GM08714 (cell line): ENCODE data around the gene ANGPTL8.

Experiments used
- H3K4me3 ChIP-seq: fragments of 200-500 bp; sonication (Bioruptor generic); 2 replicates; pipeline ENCODE4 v1.5.1; 2014; ENCODE audit warnings: mild to moderate bottlenecking, low read length, inconsistent platforms
- ZNF274 ChIP-seq: IDR thresholded peaks from 2 replicates; pipeline ENCODE4 v1.6.1; 2012; ENCODE audit warnings: mild to moderate bottlenecking, low read depth, low read length

ANGPTL8 gene, protein sequence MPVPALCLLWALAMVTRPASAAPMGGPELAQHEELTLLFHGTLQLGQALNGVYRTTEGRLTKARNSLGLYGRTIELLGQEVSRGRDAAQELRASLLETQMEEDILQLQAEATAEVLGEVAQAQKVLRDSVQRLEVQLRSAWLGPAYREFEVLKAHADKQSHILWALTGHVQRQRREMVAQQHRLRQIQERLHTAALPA

DNA sequence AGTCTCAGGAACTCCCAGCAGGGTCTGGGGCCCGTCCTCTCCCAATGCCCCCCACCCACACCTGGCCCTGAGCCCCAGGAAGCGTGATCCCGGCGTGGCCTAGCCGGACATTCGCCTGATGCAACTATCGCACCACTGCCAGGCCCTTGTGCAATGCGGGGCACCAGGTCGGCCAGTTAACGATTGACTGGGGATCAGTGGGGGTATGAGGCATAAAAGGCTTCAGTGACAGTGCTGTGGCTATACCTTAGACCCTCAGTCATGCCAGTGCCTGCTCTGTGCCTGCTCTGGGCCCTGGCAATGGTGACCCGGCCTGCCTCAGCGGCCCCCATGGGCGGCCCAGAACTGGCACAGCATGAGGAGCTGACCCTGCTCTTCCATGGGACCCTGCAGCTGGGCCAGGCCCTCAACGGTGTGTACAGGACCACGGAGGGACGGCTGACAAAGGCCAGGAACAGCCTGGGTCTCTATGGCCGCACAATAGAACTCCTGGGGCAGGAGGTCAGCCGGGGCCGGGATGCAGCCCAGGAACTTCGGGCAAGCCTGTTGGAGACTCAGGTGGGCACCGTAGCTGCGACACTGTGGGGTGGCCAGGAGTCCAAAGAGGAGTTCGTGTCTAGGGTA, at the start of gene ANGPTL8:
Gene ANGPTL8 (plus strand): TSS at position 243 of the 624 bp plus-strand sequence. CDS start 19 bp downstream, at position 262.
- no peak within 1 kb of the TSS for H3K4me3 ChIP-seq
- TF ChIP-seq ZNF274, result no peak

DNA sequence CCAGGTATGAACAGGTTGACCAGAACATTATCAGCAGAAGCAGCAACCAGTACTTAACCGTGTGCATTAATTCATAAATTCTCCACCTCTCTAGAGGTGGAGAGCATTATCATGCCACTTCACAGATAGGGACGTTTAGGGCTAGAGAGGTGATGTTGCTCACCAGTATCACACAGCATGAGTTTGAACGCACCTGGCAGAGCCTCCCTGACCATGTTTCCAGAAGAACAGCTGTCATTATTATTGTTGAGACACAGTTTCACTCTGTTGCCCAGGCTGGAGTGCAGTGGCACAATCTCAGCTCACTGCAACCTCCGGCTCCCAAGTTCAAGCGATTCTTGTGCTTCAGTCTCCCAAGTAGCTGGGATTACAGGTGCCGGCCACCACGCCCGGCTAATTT, 48.9 kb upstream of the ANGPTL8 start:
- H3K4me3 ChIP-seq, result no peak overlapping the region
- TF ChIP-seq ZNF274, result no peak

DNA sequence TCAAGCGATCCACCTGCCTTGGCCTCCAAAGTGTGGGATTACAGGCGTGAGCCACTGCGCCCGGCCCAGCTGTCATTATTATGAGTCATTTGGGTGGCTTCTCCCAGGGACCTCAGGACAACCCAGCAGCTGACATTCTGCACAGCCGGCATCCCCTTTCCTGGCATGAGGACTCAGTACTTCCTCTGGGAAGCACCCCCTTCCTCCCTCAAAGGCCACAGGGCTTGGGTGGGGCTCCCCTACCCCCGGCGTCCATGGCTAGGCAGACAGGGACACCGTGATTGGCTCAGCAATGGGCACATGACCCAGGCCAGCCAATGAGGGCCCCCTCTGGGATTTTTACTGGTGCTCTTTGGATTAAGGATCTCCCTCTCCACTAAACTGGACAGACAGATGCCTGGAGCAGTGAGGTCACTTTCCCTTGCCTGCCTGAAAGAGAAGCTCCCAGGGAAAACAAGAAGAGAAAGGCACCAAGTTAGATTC, 48.1 kb upstream of the ANGPTL8 start:
- H3K4me3 ChIP-seq, result no peak overlapping the region
- TF ChIP-seq ZNF274, result no peak

DNA sequence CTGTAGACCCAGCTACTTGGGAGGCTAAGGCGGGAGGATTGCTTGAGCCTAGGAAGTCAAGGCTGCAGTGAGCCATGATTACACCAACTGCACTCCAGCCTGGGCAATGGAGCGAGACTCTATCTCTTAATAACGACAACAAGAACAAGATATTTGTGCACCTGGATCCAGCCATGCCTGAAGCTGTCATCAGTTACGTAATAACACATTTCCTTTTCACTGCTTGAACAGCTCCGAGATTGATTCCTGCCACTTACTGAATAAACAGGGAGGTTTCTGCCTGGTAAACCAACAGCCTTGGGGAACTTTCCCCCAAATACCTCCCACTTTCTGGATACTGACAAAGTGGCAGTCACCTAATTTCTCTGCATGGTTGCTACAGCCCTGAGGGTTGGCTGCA, 47.5 kb upstream of the ANGPTL8 start:
- H3K4me3 ChIP-seq, result no peak overlapping the region
- no peak for TF ChIP-seq ZNF274

DNA sequence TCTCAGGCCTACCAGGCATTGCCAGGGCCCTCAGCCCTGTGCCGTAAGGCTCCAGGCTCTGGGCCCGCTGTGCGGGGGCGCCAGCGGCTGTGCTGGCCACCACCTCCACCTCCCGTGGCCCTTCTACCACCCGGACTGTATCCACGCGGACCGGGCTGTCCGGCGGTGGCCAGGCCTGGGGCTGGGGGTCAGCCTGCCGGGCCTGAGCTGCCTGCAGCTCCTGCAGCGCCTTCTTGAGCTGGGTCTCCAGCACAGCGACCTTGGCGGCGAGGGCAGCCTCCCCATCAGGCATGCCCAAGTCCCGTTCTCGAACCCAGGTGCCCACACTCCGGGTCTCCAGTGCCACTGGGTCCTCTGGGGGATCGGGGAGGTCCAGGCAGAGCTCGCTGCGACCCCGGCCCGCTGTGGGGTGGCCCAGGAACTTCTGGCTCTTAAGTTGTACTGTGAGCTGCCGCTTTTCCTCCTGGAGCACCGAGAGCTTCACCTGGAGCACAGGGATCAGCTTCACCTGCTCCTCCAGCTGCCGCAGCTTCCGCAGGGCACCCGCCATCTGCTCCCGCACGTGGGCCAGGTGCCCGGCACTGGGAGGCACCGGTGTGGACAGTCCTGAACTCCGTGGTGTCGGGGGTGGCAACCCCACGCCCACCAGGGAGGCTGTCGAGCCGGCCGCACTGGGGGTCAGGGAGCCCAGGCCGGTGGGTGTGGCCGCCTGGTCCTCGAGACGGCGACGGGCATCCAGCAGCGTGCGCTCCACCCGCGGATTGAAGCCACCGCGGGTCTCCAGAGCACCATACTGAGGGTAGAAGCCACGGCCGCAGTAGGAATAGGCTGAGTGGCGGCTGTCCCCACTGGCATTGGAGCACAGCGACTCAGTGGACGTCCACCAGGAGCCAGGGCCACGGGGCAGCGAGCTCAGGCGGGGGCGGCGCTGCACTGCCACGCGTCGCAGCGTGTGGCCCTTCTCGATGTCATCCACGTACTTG, 46.2 kb upstream of the ANGPTL8 start:
- no peak overlapping the region for H3K4me3 ChIP-seq
- TF ChIP-seq ZNF274, result no peak

DNA sequence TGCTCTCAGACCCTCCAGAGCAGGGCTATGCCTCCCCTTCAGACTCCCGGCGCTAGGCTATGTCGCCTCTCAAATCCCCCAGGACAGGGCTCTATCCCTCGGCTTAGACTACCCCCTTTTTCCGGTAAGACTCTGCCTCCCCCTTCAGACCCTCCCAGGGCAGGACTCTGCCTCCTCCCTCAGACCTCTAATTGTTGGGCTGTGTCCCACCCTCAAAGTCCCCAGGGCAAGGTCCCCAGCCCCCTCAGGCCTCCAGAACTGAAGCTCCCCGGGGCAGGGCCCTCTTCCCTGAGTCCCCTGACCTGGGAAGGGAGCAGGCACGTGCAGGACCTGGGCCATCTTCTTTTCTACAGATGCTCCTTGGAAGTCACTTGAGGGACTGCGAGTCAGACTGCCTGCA, 45.2 kb upstream of the ANGPTL8 start:
- TF ChIP-seq ZNF274, result no peak
- H3K4me3 ChIP-seq, result no peak overlapping the region

DNA sequence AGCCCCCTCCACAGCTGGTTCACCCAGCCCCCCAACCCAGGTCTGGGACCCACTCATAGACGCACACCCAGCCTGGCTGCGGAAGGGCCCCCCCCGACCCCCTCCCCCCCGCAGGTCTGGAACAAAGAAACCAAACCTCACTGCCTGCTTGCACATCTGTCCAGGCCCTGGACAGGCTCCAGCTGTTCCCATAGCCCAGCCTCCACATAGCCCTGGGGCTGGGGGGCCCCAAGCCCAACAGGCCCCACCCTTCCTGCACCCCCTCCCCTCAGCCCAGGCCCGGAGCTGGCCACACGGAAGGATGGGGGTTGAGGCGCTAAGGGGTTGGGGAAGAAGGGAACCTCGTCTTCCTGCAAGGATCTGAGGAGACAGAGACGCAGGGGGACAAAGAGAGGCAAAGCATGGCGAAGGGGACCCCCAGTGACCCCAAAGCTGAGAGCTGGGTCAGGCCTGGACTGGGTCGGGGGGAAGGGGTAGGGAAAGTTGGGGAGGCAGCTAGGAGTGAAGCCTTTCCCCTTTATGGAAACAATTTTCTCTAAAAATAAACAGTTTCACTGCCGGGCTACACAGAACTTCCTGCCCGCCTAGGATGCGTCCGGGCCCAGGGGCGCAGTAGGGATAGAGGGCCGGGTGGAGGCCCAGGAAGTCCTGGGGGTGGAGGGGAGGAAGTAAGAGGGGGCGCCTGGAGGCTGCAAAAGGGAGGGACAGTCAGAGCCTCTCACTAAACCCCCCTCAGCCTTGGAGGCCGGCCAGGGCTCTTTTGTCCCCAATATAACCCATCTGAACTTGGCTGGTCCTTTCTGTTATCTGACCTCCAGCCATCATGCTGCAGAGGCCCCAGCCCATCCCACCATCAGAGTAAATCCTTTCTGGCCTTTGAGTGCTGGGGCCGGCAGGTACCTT, 44.5 kb upstream of the ANGPTL8 start:
- no peak for TF ChIP-seq ZNF274
- no peak overlapping the region; the same call in 1 of the 2 replicates for H3K4me3 ChIP-seq

DNA sequence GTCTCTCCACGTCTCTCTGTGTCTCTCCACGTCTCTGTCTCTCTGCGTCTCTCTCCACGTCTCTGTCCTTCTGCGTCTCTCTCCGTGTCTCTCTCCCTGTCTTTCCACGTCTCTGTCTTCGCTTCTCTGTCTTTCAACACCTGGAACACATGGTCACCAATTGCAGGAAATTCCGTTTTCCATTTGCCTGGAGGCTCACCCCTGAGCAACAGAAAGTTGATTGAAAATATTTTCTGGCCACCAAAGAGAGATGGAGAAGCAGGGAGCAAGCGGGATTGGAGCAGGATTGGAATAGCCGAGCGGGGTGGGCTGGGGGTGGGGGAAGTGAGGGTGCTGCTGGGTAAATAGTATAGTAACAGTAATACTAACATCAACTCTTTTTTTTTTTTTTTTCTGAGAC, 43.7 kb upstream of the ANGPTL8 start:
- no peak for TF ChIP-seq ZNF274
- H3K4me3 ChIP-seq, result no peak overlapping the region

DNA sequence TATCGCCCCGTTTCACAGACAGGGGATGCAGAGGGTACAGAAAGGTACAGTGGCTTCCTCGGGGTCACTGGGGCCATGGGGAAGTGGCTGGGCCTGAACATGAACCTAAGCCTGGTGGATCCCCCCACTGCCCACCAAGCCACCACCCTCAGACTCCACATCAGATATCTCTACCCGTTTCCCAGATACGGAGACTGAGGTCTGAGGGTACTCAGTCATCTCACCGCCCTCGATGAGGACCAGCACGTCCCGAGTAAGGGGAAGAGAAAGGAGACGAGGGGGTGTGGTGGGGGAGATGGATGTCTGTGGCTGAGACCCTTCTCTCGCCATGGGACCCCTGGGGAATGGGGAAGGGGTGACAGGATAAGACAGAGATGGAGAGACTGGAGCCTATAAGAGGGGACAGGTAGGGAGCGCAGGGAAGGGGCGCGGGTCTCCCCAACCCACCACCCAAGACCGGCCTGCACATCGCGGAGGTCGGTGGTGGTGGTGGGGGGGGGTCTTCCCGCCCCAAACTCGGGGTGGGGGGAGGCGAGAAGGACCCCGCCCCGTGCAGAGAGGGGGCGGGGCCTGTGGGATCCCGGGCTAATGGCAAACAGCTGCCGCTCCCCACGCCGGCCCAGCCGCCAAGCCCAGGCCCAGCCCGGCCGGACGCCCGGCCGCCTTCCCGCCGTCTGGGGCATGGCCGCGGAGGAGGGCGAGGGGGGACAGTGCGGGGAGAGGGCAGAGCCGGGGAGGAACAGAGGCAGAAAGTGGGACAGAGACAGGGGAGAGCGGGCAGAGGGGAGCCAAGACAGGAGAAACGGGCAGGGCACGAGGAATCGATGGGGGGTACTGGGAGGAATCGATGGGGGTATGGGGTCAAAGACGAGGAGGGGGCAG, 42.8 kb upstream of the ANGPTL8 start:
- H3K4me3 ChIP-seq, result peak overlapping the region; percentile 67
- TF ChIP-seq ZNF274, result no peak

DNA sequence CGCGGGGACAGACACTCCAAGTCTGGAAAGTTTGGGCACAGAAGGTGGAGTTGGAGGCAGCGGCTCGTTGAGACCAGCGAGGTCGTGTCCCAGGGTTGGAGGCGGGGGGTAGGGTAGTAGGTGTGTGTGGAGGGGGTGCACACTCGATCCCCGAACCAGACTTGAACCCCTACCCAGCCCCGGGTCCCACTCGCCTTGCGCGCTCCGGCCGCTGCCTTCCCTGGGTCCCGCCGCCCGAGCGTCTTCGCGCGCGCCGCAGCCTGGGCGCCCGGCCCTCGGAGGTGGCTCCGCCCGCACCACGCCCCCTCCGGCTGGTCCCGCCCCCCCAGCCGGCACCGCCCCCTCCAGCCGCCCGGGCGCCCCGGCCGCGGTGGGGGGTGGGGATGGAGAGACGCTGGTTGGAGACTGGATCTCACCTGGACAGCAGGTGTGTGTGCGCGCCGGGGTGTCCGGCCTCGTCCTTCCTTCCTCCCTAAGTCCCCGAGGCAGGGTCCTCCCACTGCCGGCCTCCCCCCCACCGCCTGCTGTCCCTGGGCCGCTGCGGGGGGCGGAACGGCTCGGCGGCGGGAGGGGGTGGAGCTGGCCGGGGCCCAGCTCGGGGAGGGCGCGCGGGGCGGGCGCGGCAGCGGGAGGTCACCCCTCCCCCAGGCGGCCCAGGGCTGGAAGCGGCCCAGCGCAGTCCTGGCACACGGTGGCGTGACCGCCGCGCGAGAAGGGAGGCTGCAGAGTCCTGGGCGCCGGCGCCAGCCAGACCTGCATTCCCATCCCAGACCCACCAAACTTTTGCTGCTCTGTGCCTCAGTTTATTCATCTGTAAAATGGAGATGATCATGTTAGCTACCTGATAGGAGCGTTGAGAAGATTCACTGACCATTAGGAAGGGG, 41.9 kb upstream of the ANGPTL8 start, which contains the start of gene KANK2:
Gene KANK2 (minus strand): TSS at position 255 of the 884 bp plus-strand sequence. CDS start 3,034 bp downstream, outside the sequence.
- peak within 1 kb of the TSS; percentile 67 for H3K4me3 ChIP-seq
- TF ChIP-seq ZNF274, result no peak

DNA sequence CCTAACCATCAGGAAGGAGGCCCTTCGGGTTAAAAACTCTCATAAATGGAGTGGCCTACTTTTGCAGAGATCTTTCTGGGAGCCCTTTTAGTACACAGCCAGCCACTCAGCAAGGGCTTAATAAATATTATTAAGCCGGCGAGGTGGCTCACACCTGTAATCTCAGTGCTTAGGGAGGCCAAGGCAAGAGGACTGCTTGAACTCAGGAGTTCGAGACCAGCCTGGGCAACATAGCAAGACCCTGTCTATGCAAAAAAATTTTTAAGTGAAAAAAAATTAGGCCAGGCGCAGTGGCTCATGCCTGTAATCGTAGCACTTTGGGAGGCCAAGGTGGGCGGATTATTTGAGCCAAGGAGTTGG, 41.3 kb upstream of the ANGPTL8 start:
- peak overlapping the region; percentile 60; the same call in 1 of the 2 replicates for H3K4me3 ChIP-seq
- TF ChIP-seq ZNF274, result no peak

DNA sequence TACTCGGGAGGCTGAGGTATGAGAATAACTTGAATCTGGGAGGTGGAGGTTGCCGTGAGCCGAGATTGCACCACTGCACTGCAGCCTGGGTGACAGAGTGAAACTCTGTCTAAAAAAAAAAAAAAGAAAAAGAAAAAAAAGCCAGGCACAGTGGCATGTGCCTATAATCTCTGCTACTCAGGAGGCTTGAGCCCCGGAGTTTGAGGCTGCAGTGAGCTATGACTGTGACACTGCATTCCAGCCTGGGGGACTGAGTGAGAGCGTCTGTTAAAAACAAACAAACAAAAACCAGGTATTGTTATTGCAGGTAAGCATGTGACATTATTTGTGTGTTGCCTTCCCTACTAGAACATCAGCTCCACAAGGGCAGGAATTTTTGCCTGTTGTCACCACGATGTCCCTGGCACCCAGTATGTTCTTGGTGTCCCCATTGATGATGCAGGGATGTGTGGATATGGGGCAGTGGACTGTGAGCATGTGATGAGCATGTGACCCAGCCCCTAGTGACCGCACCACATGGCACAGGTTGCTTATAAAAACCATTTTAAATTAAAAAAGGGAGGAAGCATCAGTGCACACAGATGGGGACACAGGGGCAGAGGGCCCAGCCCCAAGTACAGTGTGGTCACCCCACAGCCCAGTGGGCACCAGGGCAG, 40.5 kb upstream of the ANGPTL8 start:
- TF ChIP-seq ZNF274, result no peak

More for the DNA sequence above, 40.5 kb upstream of the ANGPTL8 start:
- no peak overlapping the region for H3K4me3 ChIP-seq
